ENCODE measurements around the gene FLYWCH2. TPM values are rescaled to one million over a fixed set of nuclear protein-coding genes. Genes with fewer than 3 reads are reported as not detected.
A peak's percentile ranks its signal among the peaks of the same experiment; 100 is the strongest.

FLYWCH2 gene
- total RNA-seq, 1 experiment from 2014 or later = 24.4 TPM

- ChIA-PET POLR2A (no interaction called here), CTCF (interaction anchor here (0.6 to 0.9 kb wide), 2 partner anchors 39 to 101 kb away, joined by 3 to 4 read pairs; no protein-coding TSS in a partner anchor)
- DNase-seq (ENCODE audit: unreplicated experiment) = peak; percentile 48
- no peak overlapping the region for H3K27ac Mint-ChIP-seq (ENCODE audit: low read depth, unreplicated experiment)
- H3K27me3 Mint-ChIP-seq (ENCODE audit: insufficient read depth, unreplicated experiment) = no peaks in the 10 kb centered on the region
- intact Hi-C loops (cut with micrococcal nuclease) = no loop called here
- H3K36me3 Mint-ChIP-seq (ENCODE audit: insufficient read depth, unreplicated experiment) = no peaks in the 10 kb centered on the region
- no peak overlapping the region for H3K4me3 Mint-ChIP-seq (ENCODE audit: unreplicated experiment)
- BruUV-seq (replicated peaks) = no TSS peak
- H3K4me1 Mint-ChIP-seq (ENCODE audit: insufficient read depth, unreplicated experiment) = peaks cover 6% of the 10 kb centered on the region
- no peaks in the 10 kb centered on the region for H3K9me3 Mint-ChIP-seq (ENCODE audit: unreplicated experiment)
- TF ChIP-seq CTCF (IDR thresholded peaks at IDR 0.05; ENCODE audit: unreplicated experiment) = no peak
Observed at GRCh38 chr16:2860826-2861567, 22.0 kb upstream of the FLYWCH2 start.

- no peak overlapping the region for H3K27ac Mint-ChIP-seq (ENCODE audit: low read depth, unreplicated experiment)
- no peaks in the 10 kb centered on the region for H3K36me3 Mint-ChIP-seq (ENCODE audit: insufficient read depth, unreplicated experiment)
- no peaks in the 10 kb centered on the region for H3K27me3 Mint-ChIP-seq (ENCODE audit: insufficient read depth, unreplicated experiment)
- no peak for TF ChIP-seq CTCF (IDR thresholded peaks at IDR 0.05; ENCODE audit: unreplicated experiment)
- H3K9me3 Mint-ChIP-seq (ENCODE audit: unreplicated experiment) = no peaks in the 10 kb centered on the region
- no peak overlapping the region for H3K4me3 Mint-ChIP-seq (ENCODE audit: unreplicated experiment)
- POLR2A ChIA-PET = interaction anchor here (0.8 to 1.0 kb wide), 2 partner anchors 88 to 97 kb away, joined by 3 read pairs; partner anchors contain the start of gene ELOB
- intact Hi-C loops (cut with micrococcal nuclease) = no loop called here
- CTCF ChIA-PET = interaction anchor here (0.9 to 1.0 kb wide), 2 partner anchors 9 to 33 kb away, joined by 3 read pairs; no protein-coding TSS in a partner anchor
- no peak for DNase-seq (ENCODE audit: unreplicated experiment)
- BruUV-seq (replicated peaks) = no TSS peak
- H3K4me1 Mint-ChIP-seq (ENCODE audit: insufficient read depth, unreplicated experiment) = peaks cover 4% of the 10 kb centered on the region
Observed at GRCh38 chr16:2865651-2866050, 17.4 kb upstream of the FLYWCH2 start.

GRCh38 chr16:2866431-2866830 is 16.6 kb upstream of the FLYWCH2 start:
- no peak for TF ChIP-seq CTCF (IDR thresholded peaks at IDR 0.05; ENCODE audit: unreplicated experiment)
- ChIA-PET POLR2A (interaction anchor here (0.8 to 1.2 kb wide), 2 partner anchors 28 to 98 kb away, joined by 3 read pairs; no protein-coding TSS in a partner anchor), CTCF (interaction anchor here (0.7 to 1.0 kb wide), 3 partner anchors 12 to 34 kb away, joined by 3 read pairs; no protein-coding TSS in a partner anchor)
- Mint-ChIP-seq H3K36me3 (ENCODE audit: insufficient read depth, unreplicated experiment) (no peaks in the 10 kb centered on the region), H3K4me1 (ENCODE audit: insufficient read depth, unreplicated experiment) (peaks cover 4% of the 10 kb centered on the region), H3K4me3 (ENCODE audit: unreplicated experiment) (no peak overlapping the region), H3K27me3 (ENCODE audit: insufficient read depth, unreplicated experiment) (no peaks in the 10 kb centered on the region), H3K27ac (ENCODE audit: low read depth, unreplicated experiment) (no peak overlapping the region), H3K9me3 (ENCODE audit: unreplicated experiment) (no peaks in the 10 kb centered on the region)
- no TSS peak for BruUV-seq (replicated peaks)
- intact Hi-C loops (cut with micrococcal nuclease) = no loop called here
- DNase-seq (ENCODE audit: unreplicated experiment) = no peak

- ChIA-PET POLR2A (interaction anchor here (0.8 to 3.4 kb wide), 20 partner anchors 14 to 1162 kb away, joined by 3 to 61 read pairs (median 4); partner anchors contain the start of genes ELOB, FLYWCH1, FLYWCH2 and KCTD5), CTCF (interaction anchor here (0.6 to 1.8 kb wide), 21 partner anchors 11 to 240 kb away, joined by 3 to 15 read pairs (median 4); partner anchors contain the start of gene PRSS27)
- Mint-ChIP-seq H3K27ac (ENCODE audit: low read depth, unreplicated experiment) (peak overlapping the region; percentile 94), H3K36me3 (ENCODE audit: insufficient read depth, unreplicated experiment) (no peaks in the 10 kb centered on the region), H3K4me1 (ENCODE audit: insufficient read depth, unreplicated experiment) (peaks cover 4% of the 10 kb centered on the region), H3K4me3 (ENCODE audit: unreplicated experiment) (peak overlapping the region; percentile 89), H3K27me3 (ENCODE audit: insufficient read depth, unreplicated experiment) (no peaks in the 10 kb centered on the region), H3K9me3 (ENCODE audit: unreplicated experiment) (no peaks in the 10 kb centered on the region)
- intact Hi-C loops (cut with micrococcal nuclease) = no loop called here
- no peak for TF ChIP-seq CTCF (IDR thresholded peaks at IDR 0.05; ENCODE audit: unreplicated experiment)
- BruUV-seq (replicated peaks) = TSS peak; percentile 95
- DNase-seq (ENCODE audit: unreplicated experiment) = no peak
Observed at GRCh38 chr16:2867661-2867986, 15.4 kb upstream of the FLYWCH2 start.
